Measurements from ENCODE around the gene COPS2.

DNA sequence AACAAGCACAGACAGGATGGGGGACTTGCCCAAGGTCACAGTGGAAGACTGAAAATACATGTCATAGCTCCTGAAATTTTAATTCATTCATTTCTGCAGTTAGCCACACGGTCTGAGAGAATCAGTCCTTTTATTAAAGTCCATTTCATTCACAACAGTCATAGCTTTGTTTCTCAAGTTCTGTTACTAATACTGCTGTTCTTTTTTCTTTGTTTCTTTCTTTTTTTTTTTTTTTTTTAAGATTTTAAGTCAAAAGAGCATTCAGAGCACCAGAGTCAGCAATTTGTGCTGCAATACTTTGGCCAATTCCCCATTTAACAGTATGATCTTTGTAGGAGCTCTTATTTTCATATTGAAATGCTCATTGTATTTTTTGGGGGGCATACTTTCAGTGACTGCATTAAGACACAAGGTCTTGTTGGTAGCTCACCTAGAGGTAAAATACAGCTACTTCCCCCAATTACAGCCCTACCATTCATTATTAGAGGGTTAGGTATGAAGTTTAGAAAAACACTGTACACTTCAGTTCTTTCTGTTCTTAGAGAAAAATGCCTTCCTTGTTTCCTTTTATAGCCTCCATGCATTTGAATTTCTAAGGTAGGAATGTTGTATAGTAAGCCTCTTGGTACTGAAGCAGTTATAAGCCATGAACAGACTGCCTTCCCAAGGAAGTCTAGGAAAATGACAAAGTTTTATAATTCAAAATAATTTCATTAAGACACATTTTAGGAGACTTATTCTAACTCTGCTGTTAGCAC is 24.2 kb upstream of the COPS2 start:
- TF ChIP-seq, protein P1, sequence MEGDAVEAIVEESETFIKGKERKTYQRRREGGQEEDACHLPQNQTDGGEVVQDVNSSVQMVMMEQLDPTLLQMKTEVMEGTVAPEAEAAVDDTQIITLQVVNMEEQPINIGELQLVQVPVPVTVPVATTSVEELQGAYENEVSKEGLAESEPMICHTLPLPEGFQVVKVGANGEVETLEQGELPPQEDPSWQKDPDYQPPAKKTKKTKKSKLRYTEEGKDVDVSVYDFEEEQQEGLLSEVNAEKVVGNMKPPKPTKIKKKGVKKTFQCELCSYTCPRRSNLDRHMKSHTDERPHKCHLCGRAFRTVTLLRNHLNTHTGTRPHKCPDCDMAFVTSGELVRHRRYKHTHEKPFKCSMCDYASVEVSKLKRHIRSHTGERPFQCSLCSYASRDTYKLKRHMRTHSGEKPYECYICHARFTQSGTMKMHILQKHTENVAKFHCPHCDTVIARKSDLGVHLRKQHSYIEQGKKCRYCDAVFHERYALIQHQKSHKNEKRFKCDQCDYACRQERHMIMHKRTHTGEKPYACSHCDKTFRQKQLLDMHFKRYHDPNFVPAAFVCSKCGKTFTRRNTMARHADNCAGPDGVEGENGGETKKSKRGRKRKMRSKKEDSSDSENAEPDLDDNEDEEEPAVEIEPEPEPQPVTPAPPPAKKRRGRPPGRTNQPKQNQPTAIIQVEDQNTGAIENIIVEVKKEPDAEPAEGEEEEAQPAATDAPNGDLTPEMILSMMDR (IDR thresholded peaks at IDR 0.05; ENCODE audit: poor library complexity) = no peak
- no peak for TF ChIP-seq EZH2 (IDR thresholded peaks at IDR 0.05; ENCODE audit: borderline replicate concordance)
